ENCODE measurements around the gene CDK11A.
"Not testable (repeated sequence)": the region's sequence is repeated elsewhere in the genome, so short reads cannot be mapped to it uniquely, and the experiment has no call there.

The CDK11A gene

GRCh38 chr1:1658583-1659549, 65.3 kb downstream of the CDK11A start, which contains the start of gene CDK11B:
Gene CDK11B (minus strand): TSS chr1:1659004. CDS start chr1:1657485, 1,519 bp downstream.
- TF ChIP-seq ELF4 (IDR thresholded peaks at IDR 0.05) = peak; percentile 85
- peak; percentile 87 for DNase-seq (ENCODE audit: extremely low spot score)
- POLR2A ChIA-PET = not testable (repeated sequence)
- CTCF ChIA-PET = interaction anchor here (0.6 kb wide), 1 partner anchor 312 kb away, joined by 4 read pairs; no protein-coding TSS in a partner anchor
